Ascending aorta (tissue), 2 donors: ENCODE data around the gene PAIP1. TPM values are rescaled to one million over a fixed set of nuclear protein-coding genes. Genes with fewer than 3 reads are reported as not detected.

Experiments used
- DNase-seq, 2 donors: peaks; one replicate each; pipeline ENCODE4 v3.0.0-alpha.2; 2019; ENCODE audit warnings: low spot score in 2 of 2
- H3K27ac ChIP-seq, 2 donors: fragments of 200-600 bp; sonication (generic); one replicate each; pipeline ENCODE4 v1.5.1; 2016 to 2017; ENCODE audit warnings: mild to moderate bottlenecking in 1 of 2
- H3K27me3 ChIP-seq: fragments of 200-600 bp; sonication (generic); one replicate; pipeline ENCODE4 v1.5.1; 2017
- H3K36me3 ChIP-seq, 2 donors: fragments of 200-600 bp; sonication (generic); one replicate each; pipeline ENCODE4 v1.5.1; 2016
- H3K4me1 ChIP-seq, 2 donors: fragments of 200-600 bp; sonication (generic); one replicate each; pipeline ENCODE4 v1.5.1; 2016 to 2017; ENCODE audit warnings: mild to moderate bottlenecking in 1 of 2
- H3K4me3 ChIP-seq, 2 donors: fragments of 200-600 bp; sonication (generic); one replicate each; pipeline ENCODE4 v1.5.1; 2016 to 2017; ENCODE audit warnings: mild to moderate bottlenecking in 1 of 2
- H3K9me3 ChIP-seq, 2 donors: fragments of 200-600 bp; sonication (generic); one replicate each; pipeline ENCODE4 v1.5.1; 2016
- CTCF ChIP-seq, 3 experiments: fragments of 200-600 bp in 2 of 3; fragments of 450-650 bp in 1 of 3; sonication (generic) in 2 of 3; IDR thresholded peaks; one replicate each; pipeline ENCODE4 v1.5.1; 2016 to 2019; ENCODE audit warnings: antibody characterized with exemption in 3 of 3, mild to moderate bottlenecking in 1 of 3, moderate library complexity in 1 of 3
- intact Hi-C: fragments of 100-400 bp; cut with DNase I; formaldehyde crosslinking; loops from one replicate; pipeline ENCODE4 v1.15.1; 2023
- total RNA-seq: library from RNA; depleted of rRNA; stranded (reverse); fragments of >200 nt; gene quantifications from one replicate; pipeline ENCODE4 v1.1.0, GENCODE V29; 2016

PAIP1 gene
- total RNA-seq, 1 donor from 2014 or later: 93.6 TPM

DNA sequence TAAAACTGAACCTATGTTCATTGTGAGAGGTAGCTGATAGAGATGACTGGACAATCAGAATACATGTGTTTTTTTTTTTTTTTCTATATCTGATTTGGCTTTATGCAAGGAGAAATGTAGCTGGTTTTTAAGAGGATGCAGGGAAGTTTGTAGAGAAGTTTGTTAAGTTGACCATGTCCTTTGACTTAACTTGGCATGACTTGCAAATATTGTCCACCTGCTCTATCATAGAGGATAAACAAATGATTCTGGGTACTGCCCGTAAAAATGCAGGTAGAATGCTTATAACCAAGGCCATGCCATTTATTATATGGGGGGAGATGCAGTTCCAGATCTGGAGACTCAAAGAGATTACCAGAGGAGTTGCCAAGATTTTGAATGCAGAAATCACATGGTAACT, 32.4 kb upstream of the PAIP1 start:
- intact Hi-C loops: no loop called here
- H3K4me1 ChIP-seq: no peaks in the 10 kb centered on the region
- no peaks in the 10 kb centered on the region for H3K36me3 ChIP-seq
- no peaks in the 10 kb centered on the region for H3K9me3 ChIP-seq
- no peak for TF ChIP-seq CTCF (IDR thresholded peaks at IDR 0.05)
- no peak overlapping the region for H3K4me3 ChIP-seq
- DNase-seq: no peak
- no peaks in the 10 kb centered on the region for H3K27me3 ChIP-seq
- H3K27ac ChIP-seq: no peak overlapping the region

DNA sequence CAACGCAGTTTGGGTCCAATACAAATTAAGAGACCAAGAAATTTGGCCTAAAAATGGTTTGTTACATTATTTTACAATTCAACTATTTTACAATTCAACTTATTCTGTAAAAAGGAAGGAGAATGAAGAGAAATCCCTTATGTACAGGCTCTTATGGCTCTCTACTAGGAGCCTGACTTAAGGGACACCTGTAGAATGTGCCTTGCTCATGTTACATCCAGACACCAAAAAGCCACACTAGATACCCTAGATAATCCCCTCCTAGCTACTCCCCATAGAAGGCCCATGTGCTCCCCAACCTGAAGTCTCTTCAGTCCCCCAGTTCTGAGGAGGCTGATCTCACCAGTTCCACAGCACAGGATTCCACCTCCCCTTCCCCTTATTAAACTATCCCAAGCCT, 32.0 kb upstream of the PAIP1 start:
- H3K9me3 ChIP-seq: no peaks in the 10 kb centered on the region
- H3K4me1 ChIP-seq: no peaks in the 10 kb centered on the region
- DNase-seq: no peak
- H3K4me3 ChIP-seq: no peak overlapping the region
- no peak for TF ChIP-seq CTCF (IDR thresholded peaks at IDR 0.05)
- intact Hi-C loops: no loop called here
- no peaks in the 10 kb centered on the region for H3K27me3 ChIP-seq
- no peaks in the 10 kb centered on the region for H3K36me3 ChIP-seq
- H3K27ac ChIP-seq: no peak overlapping the region

- intact Hi-C loops: no loop called here
- H3K4me3 ChIP-seq: no peak overlapping the region
- no peaks in the 10 kb centered on the region for H3K4me1 ChIP-seq
- H3K36me3 ChIP-seq: peaks cover 0 to 8% of the 10 kb centered on the region in 2 donors
- H3K27ac ChIP-seq: no peak overlapping the region
- H3K9me3 ChIP-seq: no peaks in the 10 kb centered on the region
- no peak for DNase-seq
- TF ChIP-seq CTCF (IDR thresholded peaks at IDR 0.05): no peak
- no peaks in the 10 kb centered on the region for H3K27me3 ChIP-seq
These were observed 27.4 kb upstream of the PAIP1 start for GRCh38 chr5:43584166-43584699.

GRCh38 chr5:43583724-43584123, 26.8 kb upstream of the PAIP1 start:
- H3K27ac ChIP-seq: no peak overlapping the region
- intact Hi-C loops: no loop called here
- no peak for DNase-seq
- H3K36me3 ChIP-seq: peaks cover 0 to 8% of the 10 kb centered on the region in 2 donors
- H3K27me3 ChIP-seq: no peaks in the 10 kb centered on the region
- TF ChIP-seq CTCF (IDR thresholded peaks at IDR 0.05): no peak
- H3K4me3 ChIP-seq: no peak overlapping the region
- H3K4me1 ChIP-seq: no peaks in the 10 kb centered on the region
- no peaks in the 10 kb centered on the region for H3K9me3 ChIP-seq

DNA sequence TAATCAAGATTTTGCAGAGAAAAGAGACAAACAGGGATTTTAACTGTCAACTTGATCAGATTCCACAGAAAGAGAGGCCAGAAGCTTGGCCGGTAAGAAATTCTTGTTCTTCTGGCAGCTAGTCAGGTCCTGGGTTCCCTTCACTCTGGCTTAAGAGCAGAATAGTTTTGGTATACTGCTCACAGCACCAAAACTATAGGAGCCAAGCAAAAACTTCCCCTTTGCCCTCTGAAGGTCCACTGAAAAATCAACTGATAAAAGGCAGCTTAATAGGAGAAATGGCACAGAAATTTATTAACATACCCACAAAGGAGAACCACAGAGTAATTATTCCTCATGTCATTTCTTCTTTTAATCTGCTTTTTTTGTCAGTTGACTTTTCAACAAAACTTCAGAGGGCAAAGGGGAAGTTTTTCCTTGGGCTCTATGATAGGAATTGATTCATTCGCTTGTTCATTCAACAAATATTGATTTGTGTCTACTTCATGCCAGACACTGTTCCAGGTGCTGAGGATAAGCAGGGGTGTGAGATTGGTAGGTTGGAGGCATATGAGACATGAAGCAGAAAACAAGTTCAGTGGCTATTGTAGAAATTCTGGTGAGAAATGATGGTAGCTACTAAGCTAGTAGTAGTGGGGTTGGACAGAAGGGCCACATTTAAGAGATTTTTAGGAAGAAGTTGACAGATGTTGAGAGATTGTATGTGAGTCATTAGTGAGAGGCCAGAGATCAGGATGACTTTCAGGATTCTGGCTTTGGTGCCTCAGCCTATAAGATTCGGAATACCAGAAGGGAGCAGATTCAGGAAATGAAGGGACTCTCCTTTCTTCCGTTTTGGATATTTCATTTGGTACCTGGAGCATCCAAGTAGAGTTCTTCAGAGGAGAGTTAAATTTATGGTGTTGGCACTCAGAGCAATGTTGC, 25.5 kb upstream of the PAIP1 start:
- Histone ChIP-seq H3K4me3 (no peak overlapping the region), H3K36me3 (peaks cover 0 to 8% of the 10 kb centered on the region in 2 donors), H3K9me3 (no peaks in the 10 kb centered on the region), H3K27me3 (no peaks in the 10 kb centered on the region), H3K27ac (no peak overlapping the region), H3K4me1 (no peaks in the 10 kb centered on the region)
- TF ChIP-seq CTCF (IDR thresholded peaks at IDR 0.05): no peak
- intact Hi-C loops: no loop called here
- no peak for DNase-seq
